SH-SY5Y (cell line): ENCODE data around the gene PRKCSH.

Source experiments
- GATA2 ChIP-seq: IDR thresholded peaks from 2 replicates; pipeline ENCODE4 v1.6.1; 2011; ENCODE audit warnings: mild to moderate bottlenecking, low read depth, low read length
- GATA3 ChIP-seq: IDR thresholded peaks from 2 replicates; pipeline ENCODE4 v1.6.1; 2011; ENCODE audit warnings: low read depth, mild to moderate bottlenecking, low read length, moderate library complexity

The PRKCSH gene

DNA sequence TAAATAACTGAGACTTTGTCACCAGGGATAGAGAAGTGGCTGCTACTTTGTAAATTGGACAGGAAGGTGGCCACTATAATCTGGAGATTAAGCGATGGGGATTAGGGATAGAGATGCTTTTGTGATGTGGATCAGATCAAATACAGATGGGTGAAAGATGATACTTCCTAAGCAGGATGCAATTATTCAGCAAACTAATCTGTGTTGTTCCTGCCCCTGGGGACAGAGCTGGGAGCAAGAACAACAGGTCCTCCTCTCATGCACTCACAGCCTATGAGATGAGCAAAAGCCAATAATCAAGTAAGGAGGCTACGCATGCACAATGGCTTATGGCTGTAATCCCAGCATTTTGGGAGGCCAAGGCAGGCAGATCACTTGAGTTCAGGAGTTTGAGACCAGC, 20.9 kb upstream of the PRKCSH start:
- no peak for TF ChIP-seq GATA3
- no peak for TF ChIP-seq GATA2

DNA sequence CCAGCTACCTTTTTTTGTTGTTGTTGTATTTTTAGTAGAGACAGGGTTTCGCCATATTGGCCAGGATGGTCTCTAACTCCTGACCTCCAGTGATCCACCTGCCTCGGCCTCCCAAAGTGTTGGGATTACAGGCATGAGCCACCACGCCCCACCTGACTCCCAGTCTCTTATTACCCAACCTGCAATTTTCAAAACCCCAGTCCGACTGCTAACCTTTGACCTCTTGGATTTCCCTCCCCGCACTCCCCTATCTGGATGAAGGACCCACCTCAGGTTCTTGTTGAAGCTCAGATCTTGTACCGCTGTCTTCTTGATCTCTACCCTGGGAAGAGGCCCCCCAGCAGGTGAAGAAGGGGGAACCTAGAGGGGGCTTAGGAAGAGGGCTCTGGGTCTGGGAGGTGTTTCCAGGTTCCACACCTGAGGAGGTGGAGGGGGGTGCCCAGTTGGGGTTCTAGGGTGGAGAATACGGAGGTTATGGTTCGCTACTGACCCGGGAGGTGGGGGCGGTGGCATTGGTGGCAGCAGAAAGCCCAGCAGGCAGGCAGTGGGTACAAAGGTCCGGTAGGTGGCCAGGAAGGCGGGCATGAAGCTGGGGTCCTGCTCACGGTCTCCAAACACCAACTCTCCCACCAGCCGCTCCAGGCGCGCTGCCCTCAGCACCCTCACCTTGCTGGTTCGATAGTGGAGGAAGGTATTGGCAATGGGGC, 18.9 kb upstream of the PRKCSH start:
- TF ChIP-seq GATA2 = no peak
- no peak for TF ChIP-seq GATA3

DNA sequence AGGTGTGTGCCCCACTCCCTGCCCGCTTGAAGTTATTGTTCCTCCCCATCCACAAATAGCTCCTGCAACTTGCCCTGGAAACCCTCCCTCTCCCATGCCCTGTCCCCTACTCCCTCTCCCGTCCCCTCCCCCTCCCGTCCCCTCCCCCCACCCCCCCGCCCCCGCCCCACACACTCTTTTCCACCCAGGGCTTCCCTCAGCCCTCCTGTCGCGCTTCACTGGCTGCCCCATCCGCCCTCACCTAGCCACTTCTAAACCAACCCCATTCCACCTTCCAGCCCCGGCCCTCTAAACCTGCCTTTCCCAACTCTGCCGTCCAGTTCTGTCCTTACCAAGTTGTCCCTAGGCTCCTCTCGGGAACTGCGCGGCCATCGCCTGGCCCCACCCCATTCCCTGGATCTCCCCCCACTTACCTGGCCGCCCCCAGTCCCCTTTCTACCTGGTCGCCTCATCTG, 17.3 kb upstream of the PRKCSH start:
- TF ChIP-seq GATA2 = no peak
- TF ChIP-seq GATA3 = no peak

DNA sequence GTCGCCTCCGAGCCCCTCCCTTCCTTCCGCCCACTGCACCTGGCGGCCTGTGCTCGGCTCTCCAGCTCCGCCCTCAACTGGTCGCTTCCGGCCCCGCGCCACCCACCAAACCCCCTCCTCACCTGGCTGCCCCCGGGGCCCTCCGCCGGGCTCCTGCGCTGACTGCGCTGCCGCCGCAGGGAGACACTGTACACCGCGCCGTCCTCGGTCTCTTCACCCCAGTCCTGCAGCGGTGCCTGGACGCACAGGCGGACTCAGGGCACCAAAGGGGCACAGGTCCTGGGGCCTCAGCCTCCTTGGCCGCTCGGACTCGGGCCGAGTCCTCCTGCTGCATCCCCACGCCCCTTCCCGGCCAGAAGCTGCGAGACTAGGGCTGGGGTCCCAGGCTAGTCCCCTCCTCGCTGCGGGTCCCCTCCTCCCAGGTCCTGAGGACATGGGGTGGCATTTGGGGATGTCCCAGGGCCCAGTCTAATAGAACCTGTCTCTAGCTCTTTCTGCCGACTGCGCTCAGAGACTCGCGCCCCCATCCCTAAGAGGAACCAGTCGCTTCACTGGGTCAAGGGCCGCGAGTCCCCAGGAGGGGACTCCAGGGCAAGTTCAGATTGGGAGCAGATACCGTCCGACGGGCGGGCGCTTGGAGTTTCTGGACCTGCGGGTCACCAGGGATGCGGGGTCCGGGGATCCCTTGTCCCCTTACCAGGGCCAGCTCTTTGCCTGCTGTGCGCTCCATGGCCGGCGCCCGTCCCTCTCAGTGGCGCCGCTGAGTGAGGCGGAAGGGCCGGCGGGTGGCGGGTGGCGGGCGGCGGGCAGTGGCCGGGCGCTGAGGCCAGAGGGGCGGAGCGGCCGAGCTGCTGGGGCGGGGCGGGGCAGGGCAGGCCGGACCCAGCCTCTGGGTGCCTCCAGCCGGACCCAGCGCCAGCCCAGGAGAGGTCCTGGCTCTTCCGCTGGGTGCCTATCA, 16.6 kb upstream of the PRKCSH start, which contains the start of gene RGL3:
Gene RGL3 (minus strand): TSS at position 766 of the 958 bp plus-strand sequence. CDS start 36 bp downstream, at position 730.
- no peak for TF ChIP-seq GATA3
- TF ChIP-seq GATA2 = no peak

DNA sequence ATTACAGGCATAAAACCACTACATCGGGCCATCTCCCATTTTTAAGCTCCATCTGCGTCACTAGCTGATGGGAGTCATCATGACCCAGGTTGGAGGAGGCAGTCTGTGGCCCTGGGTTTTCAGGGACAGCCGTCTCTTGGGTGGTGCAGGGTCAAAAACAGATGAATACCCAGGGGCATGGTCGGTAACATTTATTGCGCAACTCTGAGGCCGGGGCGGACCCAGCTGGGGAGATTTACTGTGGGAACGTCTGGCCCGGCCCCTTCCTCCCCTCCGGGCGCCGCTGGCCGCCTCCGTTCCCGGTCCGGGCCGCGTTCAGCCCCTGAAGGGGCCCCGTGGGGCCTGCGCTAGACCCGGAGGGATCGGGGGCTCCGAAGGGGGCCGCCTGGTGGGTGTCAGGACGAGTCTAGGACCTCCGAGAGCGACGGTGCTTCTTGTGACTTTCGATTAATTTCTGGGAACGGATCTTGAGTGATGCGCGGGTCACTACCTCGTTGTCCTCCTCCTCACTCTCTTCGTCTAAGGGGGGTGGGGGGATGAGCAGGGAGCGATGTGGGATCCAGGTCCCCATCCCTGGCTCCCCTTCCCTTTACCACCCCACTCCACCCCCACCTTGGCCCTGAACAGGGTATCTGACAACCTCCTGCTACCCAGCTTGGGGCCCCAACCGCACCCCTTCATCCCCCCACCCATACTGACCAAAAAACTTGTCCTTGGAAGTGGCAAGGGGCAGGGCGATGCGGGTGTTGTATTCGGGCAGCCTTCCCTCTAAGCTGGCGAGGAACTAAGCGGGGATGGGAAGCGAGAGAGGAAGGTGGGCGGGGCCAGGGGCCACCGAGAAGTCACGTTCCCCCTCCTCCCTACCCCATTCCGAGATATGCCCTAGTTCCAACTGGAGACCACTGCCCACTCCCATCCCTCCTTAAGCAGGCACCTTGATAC, 14.7 kb upstream of the PRKCSH start:
- TF ChIP-seq GATA3 (no peak), GATA2 (no peak)

DNA sequence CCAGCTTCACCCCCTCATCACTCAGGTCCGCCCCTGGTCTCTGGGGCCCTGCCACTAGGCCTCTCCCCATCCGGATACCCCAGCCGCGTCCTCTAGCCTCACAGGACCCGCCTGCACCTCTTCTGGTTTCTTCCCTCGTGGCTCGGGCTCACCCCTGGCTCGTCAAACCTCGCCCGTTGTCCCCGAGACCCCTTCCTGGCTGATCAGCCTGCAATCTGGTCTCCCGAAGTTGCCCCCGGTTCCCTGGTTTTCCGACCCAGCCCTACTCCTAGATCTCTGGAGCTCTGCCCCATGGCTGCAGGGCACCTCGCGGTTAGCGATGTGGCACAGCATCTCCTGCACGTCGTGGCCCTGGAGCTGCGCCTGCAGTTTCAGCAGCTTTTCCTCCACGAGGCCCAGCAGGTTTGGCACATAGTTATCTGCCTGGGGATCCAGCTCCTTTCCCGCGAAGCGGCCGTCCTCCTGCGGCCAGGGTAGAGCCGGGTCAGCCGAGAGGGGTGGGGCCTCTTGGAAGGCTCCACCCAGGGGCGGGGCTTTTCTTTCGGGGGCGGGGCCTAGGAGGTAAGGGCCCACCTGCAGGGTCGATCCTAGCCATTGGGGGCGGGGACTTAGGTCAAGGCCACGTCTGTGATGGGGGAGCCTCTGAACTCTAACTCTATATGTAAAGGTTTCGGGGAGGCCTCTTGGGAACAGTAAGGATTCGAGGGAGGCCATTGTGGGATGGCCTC, 13.9 kb upstream of the PRKCSH start:
- TF ChIP-seq GATA3 = no peak
- no peak for TF ChIP-seq GATA2

DNA sequence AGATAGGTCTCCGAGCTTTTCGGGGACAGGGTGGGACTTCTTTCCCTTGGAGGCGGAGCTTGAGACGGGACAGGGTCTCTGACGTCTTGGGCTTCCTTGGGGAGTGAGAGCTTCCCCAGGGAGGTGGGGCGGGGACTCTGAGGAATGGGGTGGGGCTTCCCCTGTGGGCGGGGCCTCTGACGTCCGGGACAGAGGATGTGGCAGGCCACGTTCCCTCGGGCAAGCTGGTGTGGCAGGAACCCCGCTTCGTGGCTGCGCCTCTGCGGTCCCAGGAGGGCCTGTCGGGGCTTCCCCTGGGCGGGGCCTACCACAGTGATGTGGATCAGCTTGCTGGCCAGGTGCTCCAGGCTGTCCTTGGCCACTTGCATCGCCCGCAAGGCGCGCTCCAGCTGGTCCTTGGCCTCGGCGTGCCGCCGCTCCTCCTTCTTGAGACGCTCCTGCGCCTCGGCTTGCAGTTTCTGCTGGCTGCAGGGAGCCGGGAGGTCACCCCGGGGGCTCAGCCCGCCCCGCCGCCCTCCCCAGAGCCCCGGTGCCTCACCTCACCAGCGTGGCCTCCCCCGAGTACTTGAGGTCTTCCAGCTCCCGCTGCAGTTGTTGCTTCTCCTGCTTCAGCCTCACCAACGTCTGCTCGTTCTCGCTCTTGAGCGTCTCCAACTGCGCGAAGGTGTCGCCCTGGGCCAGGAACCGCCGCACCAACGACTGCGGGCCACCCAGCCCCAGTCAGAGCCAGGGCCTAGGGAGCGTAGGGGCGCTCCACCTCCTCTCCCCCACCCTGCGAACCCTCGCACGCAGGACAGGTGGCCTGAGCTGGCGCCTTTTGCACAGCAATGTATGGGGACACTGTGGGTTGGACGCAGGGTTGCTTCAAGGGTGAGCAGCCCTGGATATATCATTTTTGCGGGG, 13.0 kb upstream of the PRKCSH start:
- TF ChIP-seq GATA3 = no peak
- no peak for TF ChIP-seq GATA2

DNA sequence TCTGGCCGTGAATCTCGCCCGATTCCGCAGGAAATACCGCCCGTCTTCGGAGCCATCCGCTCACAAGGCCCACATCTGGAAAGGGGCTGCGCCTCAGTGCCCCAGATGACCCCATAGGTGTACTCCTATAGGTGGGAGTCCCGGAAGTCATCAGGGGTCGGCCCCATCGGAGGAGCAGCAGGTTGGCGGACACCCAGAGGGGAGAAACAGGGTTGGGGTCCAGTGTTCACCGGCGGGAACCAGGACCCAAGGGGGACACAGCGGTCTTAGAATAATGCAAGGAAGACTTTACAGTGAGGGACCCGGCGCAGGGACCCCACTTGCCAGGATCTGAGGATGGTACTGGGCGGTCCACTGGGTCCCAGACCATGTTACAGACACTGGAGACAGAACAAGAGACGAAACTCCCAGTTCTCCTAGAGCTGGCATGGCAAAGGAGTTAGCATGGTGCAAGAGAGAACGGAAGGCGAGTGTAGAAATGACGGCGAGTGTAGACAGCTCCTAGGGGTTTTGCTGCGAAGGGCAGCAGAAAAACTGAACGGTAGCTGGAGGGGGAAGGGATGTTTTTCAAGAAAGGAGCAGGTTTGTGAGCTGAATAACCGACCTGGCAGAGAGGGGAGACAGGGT, 12.2 kb upstream of the PRKCSH start:
- TF ChIP-seq GATA3 (no peak), GATA2 (no peak)

DNA sequence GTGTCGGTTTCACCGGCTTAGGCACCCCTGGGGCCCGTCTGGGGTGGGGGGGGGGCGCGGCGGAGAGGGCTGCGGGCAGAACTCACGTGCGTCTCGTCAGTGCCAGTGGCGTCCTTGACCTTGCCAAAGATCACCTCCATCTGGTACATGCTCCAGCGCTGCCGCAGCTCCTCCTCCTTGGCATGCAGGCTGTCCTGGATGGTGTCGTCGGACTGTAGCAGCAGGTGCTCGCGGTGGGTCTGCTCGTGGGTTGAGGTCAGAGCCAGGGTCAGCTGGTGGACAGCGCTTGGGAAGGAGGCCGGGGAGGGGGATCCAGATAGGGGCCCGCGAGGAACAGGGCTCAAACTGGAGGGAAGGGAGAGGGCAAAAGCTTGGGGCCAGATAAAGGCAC, 11.6 kb upstream of the PRKCSH start:
- TF ChIP-seq GATA3 = no peak
- TF ChIP-seq GATA2 = no peak

DNA sequence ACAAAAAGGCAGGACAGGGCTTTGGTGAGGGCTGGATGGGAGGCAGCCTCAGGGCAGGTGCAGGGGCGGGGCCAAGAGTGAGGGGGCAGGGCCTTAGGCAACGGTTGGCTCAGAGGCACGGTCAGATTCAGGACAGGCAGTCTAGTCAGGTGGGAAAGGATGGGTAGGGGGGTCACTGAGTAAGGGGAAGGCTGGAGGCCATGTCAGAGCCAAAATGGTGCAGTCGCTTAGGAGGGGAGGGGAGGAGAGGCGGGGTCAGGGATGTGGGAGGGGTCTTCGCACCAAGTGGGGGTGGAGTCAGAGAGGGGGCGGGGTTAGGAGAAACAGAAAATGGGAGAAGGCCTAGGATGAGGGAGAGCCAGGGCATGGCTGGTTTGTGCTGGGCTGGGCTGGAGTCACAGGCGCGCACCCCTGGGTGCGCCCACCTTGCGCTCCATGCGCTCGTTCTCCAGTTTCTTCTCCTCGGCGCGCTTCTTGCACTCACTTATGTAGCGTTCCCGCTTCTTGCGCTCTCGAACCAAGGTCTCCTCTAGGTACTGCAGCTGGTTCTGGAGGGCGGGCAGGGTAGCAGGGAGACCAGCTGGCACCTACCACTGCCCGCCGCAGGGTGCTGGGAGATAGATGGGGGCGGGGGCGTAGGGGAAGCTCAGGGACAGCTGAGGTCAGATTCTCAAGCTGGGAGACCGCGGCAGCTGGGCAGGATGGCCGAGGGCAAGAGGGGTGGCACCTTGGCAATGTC, 9.5 kb upstream of the PRKCSH start:
- TF ChIP-seq GATA3 (no peak), GATA2 (no peak)

DNA sequence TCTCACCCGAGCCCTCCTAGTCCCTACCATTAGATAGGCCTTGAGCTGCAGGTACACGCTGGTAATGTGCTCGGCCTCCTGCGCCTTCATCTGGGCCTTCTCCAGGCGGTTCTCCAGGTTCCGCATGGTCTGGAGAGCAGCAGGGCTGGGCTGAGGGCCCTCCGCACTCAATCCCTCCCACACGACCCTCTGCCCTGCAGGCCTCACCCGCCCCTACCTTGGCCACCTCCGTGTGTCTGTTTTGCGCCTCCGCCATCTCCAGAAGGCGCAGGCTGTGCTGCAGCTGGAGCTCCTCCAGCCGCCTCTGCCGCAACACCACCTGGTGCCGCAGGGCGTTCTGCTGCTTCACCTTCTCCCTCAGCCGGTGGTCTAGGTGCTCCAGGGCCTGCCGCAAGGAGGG, 8.8 kb upstream of the PRKCSH start:
- TF ChIP-seq GATA3 = no peak
- no peak for TF ChIP-seq GATA2

DNA sequence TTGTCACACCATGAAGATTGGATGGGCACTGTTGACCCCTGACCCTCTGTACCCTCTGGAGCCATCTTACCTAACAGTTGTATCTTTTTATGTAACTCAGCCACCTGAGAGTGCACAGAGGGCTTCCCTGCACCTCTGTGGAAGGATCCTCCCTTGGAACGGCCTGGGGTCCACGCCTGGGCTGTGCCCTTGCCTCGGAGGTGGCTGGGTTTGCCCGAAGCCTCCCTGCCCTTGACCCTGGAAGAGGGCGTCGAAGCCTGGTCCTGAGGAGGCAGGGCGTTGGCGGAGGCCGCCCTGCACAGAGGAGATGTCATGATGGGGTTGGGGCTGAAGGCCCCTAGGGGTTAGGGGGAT, 755 bp upstream of the PRKCSH start:
- TF ChIP-seq GATA2 (no peak), GATA3 (no peak)
